Fibroblast of lung (primary cell): Measurements from ENCODE around the gene SCMH1.
"Not testable (repeated sequence)": the region's sequence is repeated elsewhere in the genome, so short reads cannot be mapped to it uniquely, and the experiment has no call there.

ENCODE experiments used
- EZH2 ChIP-seq: IDR thresholded peaks from 2 replicates; pipeline ENCODE4 v1.5.1; 2012; ENCODE audit warnings: low read length, control low read depth, mild to moderate bottlenecking; ENCODE audit errors: missing control alignments
- TF ChIP-seq, protein P1 (sequence below), 2 donors: IDR thresholded peaks in 1 of 2; conservative IDR thresholded peaks in 1 of 2; 1 replicate in 1 of 2; 2 replicates in 1 of 2; pipeline ENCODE4 v1.5.1; 2011 to 2012; ENCODE audit warnings: low read length in 2 of 2, control low read depth in 1 of 2, inconsistent platforms in 1 of 2, low read depth in 1 of 2, mild to moderate bottlenecking in 1 of 2

DNA sequence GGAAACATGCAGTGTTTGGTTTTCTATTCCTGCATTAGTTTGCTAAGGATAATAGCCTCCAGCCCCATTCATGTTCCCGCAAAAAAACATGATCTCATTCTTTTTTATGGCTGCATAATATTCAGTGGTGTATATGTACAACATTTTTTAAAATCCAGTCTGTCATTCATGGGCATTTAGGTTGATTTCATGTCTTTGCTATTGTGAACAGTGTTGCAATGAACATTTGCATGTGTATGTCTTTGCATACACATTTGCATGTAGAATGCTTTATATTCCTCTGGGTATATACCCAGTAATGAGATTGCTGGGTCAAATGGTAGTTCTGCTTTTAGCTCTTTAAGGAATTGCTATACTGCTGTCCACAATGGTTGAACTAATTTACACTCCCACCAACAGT lies 9.0 kb upstream of the SCMH1 start:
- TF ChIP-seq, protein P1, sequence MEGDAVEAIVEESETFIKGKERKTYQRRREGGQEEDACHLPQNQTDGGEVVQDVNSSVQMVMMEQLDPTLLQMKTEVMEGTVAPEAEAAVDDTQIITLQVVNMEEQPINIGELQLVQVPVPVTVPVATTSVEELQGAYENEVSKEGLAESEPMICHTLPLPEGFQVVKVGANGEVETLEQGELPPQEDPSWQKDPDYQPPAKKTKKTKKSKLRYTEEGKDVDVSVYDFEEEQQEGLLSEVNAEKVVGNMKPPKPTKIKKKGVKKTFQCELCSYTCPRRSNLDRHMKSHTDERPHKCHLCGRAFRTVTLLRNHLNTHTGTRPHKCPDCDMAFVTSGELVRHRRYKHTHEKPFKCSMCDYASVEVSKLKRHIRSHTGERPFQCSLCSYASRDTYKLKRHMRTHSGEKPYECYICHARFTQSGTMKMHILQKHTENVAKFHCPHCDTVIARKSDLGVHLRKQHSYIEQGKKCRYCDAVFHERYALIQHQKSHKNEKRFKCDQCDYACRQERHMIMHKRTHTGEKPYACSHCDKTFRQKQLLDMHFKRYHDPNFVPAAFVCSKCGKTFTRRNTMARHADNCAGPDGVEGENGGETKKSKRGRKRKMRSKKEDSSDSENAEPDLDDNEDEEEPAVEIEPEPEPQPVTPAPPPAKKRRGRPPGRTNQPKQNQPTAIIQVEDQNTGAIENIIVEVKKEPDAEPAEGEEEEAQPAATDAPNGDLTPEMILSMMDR (conservative IDR thresholded peaks at IDR 0.05 in 1 of 2, IDR thresholded peaks at IDR 0.05 in 1 of 2; ENCODE audit: low read depth in 1 of 2, low read length in 2 of 2) = not testable (repeated sequence)
- not testable (repeated sequence) for TF ChIP-seq EZH2
